Measurements from ENCODE around the gene CSK. TPM values are rescaled to one million over a fixed set of nuclear protein-coding genes. Genes with fewer than 3 reads are reported as not detected.

CSK gene
- total and polyA plus RNA-seq, 2 of the 8 experiments (the other 6 are each of a cell fraction or from before 2014, with no cell fraction given) = 13.7 to 50.2 TPM

DNA sequence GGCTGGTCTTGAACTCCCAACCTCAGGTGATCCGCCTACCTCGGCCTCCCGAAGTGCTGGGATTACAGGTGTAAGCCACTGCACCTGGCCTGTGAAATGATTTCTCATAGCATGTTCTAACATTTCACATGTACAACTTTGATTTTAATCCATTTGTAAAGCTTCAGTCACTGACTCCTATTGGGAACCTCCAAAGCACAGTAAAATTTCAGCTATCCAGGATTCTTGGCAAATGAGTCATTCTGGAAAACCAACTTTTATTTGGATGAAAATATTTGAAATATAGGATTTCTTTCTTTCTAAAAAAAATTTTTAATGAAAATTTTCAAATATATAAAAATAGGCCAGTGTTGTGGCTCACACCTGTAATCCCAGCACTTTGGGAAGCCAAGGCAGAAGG, 28.1 kb downstream of the CSK start:
- Histone ChIP-seq H4K91ac (replicated peaks; ENCODE audit: insufficient read length, low read length) (no peak overlapping the region), H3K79me1 (ENCODE audit: low read depth, low read length) (no peaks in the 10 kb centered on the region), H4K8ac (ENCODE audit: extremely low read depth, insufficient read depth, low read length) (no peak overlapping the region), H2AK5ac (ENCODE audit: low read depth, low read length) (no peak overlapping the region), H3K9me3 (ENCODE audit: insufficient read depth in 2 of 2, low read depth in 1 of 2, low read length in 1 of 2) (no peaks in the 10 kb centered on the region), H3K4me2 (ENCODE audit: insufficient read depth in 1 of 2, low read depth in 2 of 2, low read length in 2 of 2) (no peak overlapping the region), H3K14ac (ENCODE audit: insufficient read length) (no peak overlapping the region), H4K20me1 (replicated peaks in 1 of 2; ENCODE audit: control insufficient read depth in 1 of 2, insufficient read depth in 2 of 2, low read length in 2 of 2) (no peaks in the 10 kb centered on the region), H3K23me2 (ENCODE audit: low read depth, low read length) (no peaks in the 10 kb centered on the region), H4K5ac (ENCODE audit: insufficient read length, low read depth, low read length) (no peak overlapping the region), H2BK120ac (replicated peaks; ENCODE audit: low read depth, low read length) (no peak overlapping the region), H2BK15ac (ENCODE audit: low read length) (no peak overlapping the region), H3K9ac (replicated peaks in 1 of 4; ENCODE audit: extremely low read depth in 1 of 4, low read depth in 3 of 4, low read length in 3 of 4) (no peak overlapping the region), H2BK20ac (ENCODE audit: low read length) (no peak overlapping the region), H2AFZ (ENCODE audit: low read length) (no peak overlapping the region), H3K4me1 (replicated peaks in 1 of 4; ENCODE audit: control insufficient read depth in 3 of 4, insufficient read depth in 4 of 4, low read length in 3 of 4) (peaks cover 0 to 2% (median 1%) of the 10 kb centered on the region in 4 experiments; a peak in 2 of 7 replicates), H3K4ac (replicated peaks; ENCODE audit: insufficient read length, low read depth, low read length) (no peak overlapping the region), H3K79me2 (ENCODE audit: control insufficient read depth in 1 of 2, insufficient read depth in 2 of 2, low read length in 2 of 2) (no peaks in the 10 kb centered on the region), H3K23ac (ENCODE audit: insufficient read length) (no peak overlapping the region), H2BK5ac (ENCODE audit: low read depth, low read length) (no peak overlapping the region), H3K56ac (replicated peaks; ENCODE audit: insufficient read length, low read depth, low read length) (no peak overlapping the region), H3K36me3 (ENCODE audit: control insufficient read depth in 2 of 4, insufficient read depth in 4 of 4, low read length in 3 of 4) (no peaks in the 10 kb centered on the region), H3K4me3 (ENCODE audit: extremely low read depth in 1 of 4, insufficient read depth in 2 of 4, low read depth in 3 of 4, low read length in 4 of 4) (no peak overlapping the region), H2BK12ac (ENCODE audit: low read depth, low read length) (no peak overlapping the region), H3K27ac (ENCODE audit: low read depth, low read length) (no peak overlapping the region), H3K18ac (ENCODE audit: extremely low read depth, low read length) (no peak overlapping the region), H3K27me3 (replicated peaks in 1 of 4; ENCODE audit: control insufficient read depth in 3 of 4, extremely low read depth in 1 of 4, insufficient read depth in 3 of 4, low read length in 3 of 4) (no peaks in the 10 kb centered on the region)
- TF ChIP-seq POLR2AphosphoS5 (IDR thresholded peaks at IDR 0.05; ENCODE audit: low read depth, low read length) (no peak), SIN3A (conservative IDR thresholded peaks at IDR 0.05 in 1 of 2, IDR thresholded peaks at IDR 0.05 in 1 of 2; ENCODE audit: low read depth in 1 of 2, low read length in 2 of 2) (no peak), BRCA1 (IDR thresholded peaks at IDR 0.05; ENCODE audit: low read depth, low read length) (no peak), SP4 (IDR thresholded peaks at IDR 0.05; ENCODE audit: low read length) (no peak), SRF (IDR thresholded peaks at IDR 0.05; ENCODE audit: low read depth, low read length) (no peak), RXRA (IDR thresholded peaks at IDR 0.05; ENCODE audit: insufficient read depth, low read depth, low read length) (no peak), ZNF274 (IDR thresholded peaks at IDR 0.05; ENCODE audit: borderline replicate concordance, extremely low read depth, low read length) (no peak), RFX5 (IDR thresholded peaks at IDR 0.05; ENCODE audit: borderline replicate concordance, low read depth, low read length) (no peak), CTBP2 (IDR thresholded peaks at IDR 0.05; ENCODE audit: borderline replicate concordance, insufficient read depth, insufficient read length, low read length) (no peak), RBBP5 (IDR thresholded peaks at IDR 0.05; ENCODE audit: borderline replicate concordance, low read depth, low read length) (no peak)
- TF ChIP-seq, protein P1, sequence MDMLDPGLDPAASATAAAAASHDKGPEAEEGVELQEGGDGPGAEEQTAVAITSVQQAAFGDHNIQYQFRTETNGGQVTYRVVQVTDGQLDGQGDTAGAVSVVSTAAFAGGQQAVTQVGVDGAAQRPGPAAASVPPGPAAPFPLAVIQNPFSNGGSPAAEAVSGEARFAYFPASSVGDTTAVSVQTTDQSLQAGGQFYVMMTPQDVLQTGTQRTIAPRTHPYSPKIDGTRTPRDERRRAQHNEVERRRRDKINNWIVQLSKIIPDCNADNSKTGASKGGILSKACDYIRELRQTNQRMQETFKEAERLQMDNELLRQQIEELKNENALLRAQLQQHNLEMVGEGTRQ (IDR thresholded peaks at IDR 0.05; ENCODE audit: low read length) = no peak
- TF ChIP-seq, protein P2, sequence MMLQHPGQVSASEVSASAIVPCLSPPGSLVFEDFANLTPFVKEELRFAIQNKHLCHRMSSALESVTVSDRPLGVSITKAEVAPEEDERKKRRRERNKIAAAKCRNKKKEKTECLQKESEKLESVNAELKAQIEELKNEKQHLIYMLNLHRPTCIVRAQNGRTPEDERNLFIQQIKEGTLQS (IDR thresholded peaks at IDR 0.05; ENCODE audit: insufficient read depth, low read depth, low read length) = no peak
- 85% methylated on average over 3 of the region's 3 CpGs; no CpG with 5 or more reads in 1 of the 2 experiments for WGBS, 2 experiments (ENCODE audit: extremely low coverage in 1 of 2, insufficient coverage in 1 of 2, insufficient read length in 1 of 2, insufficient replicate concordance in 2 of 2, low coverage in 1 of 2, low lambda C conversion rate in 2 of 2, missing lambda C conversion rate in 1 of 2)
- CTCF ChIA-PET (ENCODE audit: partially characterized antibody) = interaction anchor here (0.9 to 10.2 kb wide), 16 partner anchors 9 to 178 kb away, joined by 3 to 113 read pairs (median 8); partner anchors contain the start of gene CPLX3
- no peak for FAIRE-seq
- no peak for DNase-seq (ENCODE audit: low read depth in 1 of 2, low spot score in 2 of 2)
- POLR2A ChIA-PET (ENCODE audit: partially characterized antibody) = interaction anchor here (0.9 to 2.8 kb wide), 4 partner anchors 10 to 192 kb away, joined by 4 to 10 read pairs (median 6); partner anchors contain the start of gene CPLX3
